Measurements from ENCODE around the gene RNGTT.

DNA sequence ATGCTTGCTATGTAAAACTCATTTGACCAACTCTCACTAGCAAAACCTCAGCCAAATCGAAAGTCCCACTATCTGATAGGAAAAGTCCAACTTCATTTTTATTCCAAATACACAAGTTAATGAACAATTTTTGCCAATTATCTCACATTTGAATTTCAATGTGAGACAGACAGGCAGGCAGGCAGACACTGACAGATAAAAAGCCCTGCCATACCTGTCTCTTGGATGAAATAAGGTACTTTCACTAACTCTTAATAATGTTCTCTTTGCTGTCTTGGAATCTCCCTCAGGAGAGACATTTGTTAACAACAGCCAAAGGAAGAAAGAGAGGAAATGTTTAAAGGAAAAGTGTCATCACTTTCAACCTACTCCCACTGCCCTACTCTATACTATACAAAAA lies 82.0 kb downstream of the RNGTT start:
- TF ChIP-seq CTCF (IDR thresholded peaks at IDR 0.05) (no peak), POLR2A (IDR thresholded peaks at IDR 0.05) (no peak)
